ENCODE data around the gene HBS1L.

DNA sequence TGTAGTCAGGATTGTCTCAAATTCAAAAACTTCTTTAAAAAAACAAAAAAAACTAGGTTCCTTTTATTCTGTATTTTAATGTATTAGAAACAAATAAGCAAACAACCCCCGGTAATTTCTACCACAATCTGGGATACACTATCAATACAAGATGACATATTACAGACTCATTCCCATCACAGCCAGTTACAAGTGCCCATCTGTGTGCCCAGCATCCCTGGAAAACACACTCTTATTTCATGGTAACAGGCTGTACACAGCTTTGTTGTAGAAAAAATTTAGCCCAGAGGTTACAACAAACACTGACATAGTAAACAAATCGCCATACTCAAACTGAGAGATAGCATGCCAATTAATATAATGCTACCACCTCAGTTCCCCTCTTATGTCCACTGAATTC, 16.3 kb downstream of the HBS1L start:
- TF ChIP-seq POLR2A (IDR thresholded peaks at IDR 0.05; ENCODE audit: low read length) (no peak), GATA1 (IDR thresholded peaks at IDR 0.05; ENCODE audit: low read depth, low read length) (no peak)
